ENCODE data around the gene CAMK2N2. TPM values are rescaled to one million over a fixed set of nuclear protein-coding genes. Genes with fewer than 3 reads are reported as not detected.

Gene CAMK2N2
- total and polyA plus RNA-seq, 2 of the 4 experiments (the other 2 are of a cell fraction) = 0.34 TPM; not detected in 1

DNA sequence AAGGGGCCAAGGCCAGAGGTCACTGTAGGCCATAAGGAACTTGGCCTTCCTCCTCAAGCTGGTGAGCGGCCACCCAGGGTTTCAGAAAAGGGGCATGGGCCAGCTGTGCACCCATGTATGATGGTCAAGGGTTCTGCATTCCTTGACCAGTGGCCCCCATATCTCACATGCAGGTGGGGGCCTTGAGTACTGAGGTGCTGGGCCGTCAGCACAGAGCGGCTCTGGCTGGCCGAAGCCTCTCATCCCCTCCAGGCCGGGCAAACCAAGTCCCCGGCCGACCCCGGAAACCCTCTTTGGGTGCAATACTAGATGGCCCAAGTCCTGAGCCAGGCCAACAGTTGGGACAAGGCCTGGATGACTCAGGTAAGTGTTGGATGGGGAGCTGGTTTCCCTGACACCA lies 22.1 kb downstream of the CAMK2N2 start:
- peaks cover 14% of the 10 kb centered on the region; the same call in 1 of the 2 replicates for H3K27me3 ChIP-seq (ENCODE audit: control insufficient read depth, insufficient read depth, low read length)
- H4K8ac ChIP-seq (ENCODE audit: low read depth in 2 of 2, low read length in 2 of 2) = no peak overlapping the region
- dilution Hi-C loops (cut with HindIII; ENCODE audit: low sequenced_read_pairs, unreplicated experiment) (no loop called here), in situ Hi-C loops (cut with MboI; ENCODE audit: low sequenced_read_pairs) (no loop called here), intact Hi-C loops (cut with micrococcal nuclease) (no loop called here)
- H3K23ac ChIP-seq (ENCODE audit: low read depth, low read length) = no peak overlapping the region
- H3K9me3 ChIP-seq (ENCODE audit: control insufficient read depth, insufficient read depth, low read length) = no peaks in the 10 kb centered on the region
- H3K9me1 ChIP-seq (ENCODE audit: insufficient read depth, low read length) = no peaks in the 10 kb centered on the region
- H3K4me1 ChIP-seq (ENCODE audit: control insufficient read depth, insufficient read depth, low read length) = no peaks in the 10 kb centered on the region
- DNase-seq = no peak
- POLR2A ChIA-PET (ENCODE audit: unreplicated experiment) = no interaction called here
- TF ChIP-seq BHLHE40 (IDR thresholded peaks at IDR 0.05; ENCODE audit: low read depth, low read length) = no peak
- TF ChIP-seq USF2 (IDR thresholded peaks at IDR 0.05; ENCODE audit: low read depth, low read length) = no peak
- TF ChIP-seq RCOR1 (IDR thresholded peaks at IDR 0.05; ENCODE audit: insufficient replicate concordance, low read length) = no peak
- TF ChIP-seq NFE2L2 (IDR thresholded peaks at IDR 0.05; ENCODE audit: low read depth, low read length) = no peak
- no peak for TF ChIP-seq CEBPB (IDR thresholded peaks at IDR 0.05; ENCODE audit: low read depth, low read length)
- no peak for TF ChIP-seq RAD21 (IDR thresholded peaks at IDR 0.05; ENCODE audit: low read length)
- no peak for TF ChIP-seq POLR2A (IDR thresholded peaks at IDR 0.05; ENCODE audit: low read depth, low read length)
- TF ChIP-seq ELK1 (IDR thresholded peaks at IDR 0.05; ENCODE audit: borderline replicate concordance, low read depth, low read length) = no peak
- TF ChIP-seq RFX5 (IDR thresholded peaks at IDR 0.05; ENCODE audit: low read depth, low read length) = no peak
- no peak for TF ChIP-seq SMC3 (IDR thresholded peaks at IDR 0.05; ENCODE audit: low read depth, low read length)
- TF ChIP-seq, protein P1, sequence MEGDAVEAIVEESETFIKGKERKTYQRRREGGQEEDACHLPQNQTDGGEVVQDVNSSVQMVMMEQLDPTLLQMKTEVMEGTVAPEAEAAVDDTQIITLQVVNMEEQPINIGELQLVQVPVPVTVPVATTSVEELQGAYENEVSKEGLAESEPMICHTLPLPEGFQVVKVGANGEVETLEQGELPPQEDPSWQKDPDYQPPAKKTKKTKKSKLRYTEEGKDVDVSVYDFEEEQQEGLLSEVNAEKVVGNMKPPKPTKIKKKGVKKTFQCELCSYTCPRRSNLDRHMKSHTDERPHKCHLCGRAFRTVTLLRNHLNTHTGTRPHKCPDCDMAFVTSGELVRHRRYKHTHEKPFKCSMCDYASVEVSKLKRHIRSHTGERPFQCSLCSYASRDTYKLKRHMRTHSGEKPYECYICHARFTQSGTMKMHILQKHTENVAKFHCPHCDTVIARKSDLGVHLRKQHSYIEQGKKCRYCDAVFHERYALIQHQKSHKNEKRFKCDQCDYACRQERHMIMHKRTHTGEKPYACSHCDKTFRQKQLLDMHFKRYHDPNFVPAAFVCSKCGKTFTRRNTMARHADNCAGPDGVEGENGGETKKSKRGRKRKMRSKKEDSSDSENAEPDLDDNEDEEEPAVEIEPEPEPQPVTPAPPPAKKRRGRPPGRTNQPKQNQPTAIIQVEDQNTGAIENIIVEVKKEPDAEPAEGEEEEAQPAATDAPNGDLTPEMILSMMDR (conservative IDR thresholded peaks at IDR 0.05; ENCODE audit: low read depth, low read length) = no peak
- TF ChIP-seq MAZ (IDR thresholded peaks at IDR 0.05; ENCODE audit: borderline replicate concordance, low read depth, low read length) = no peak
- no peak overlapping the region for H4K91ac ChIP-seq (ENCODE audit: insufficient read depth, low read depth, low read length)
- H2AFZ ChIP-seq (replicated peaks; ENCODE audit: low read length, poor library complexity) = no peak overlapping the region
- H3K9ac ChIP-seq (ENCODE audit: low read depth, low read length) = no peak overlapping the region
- no peak overlapping the region for H3K18ac ChIP-seq (ENCODE audit: low read depth, low read length)
- peaks cover 18% of the 10 kb centered on the region for H3K36me3 ChIP-seq (ENCODE audit: control insufficient read depth, insufficient read depth, low read length)
- no peak overlapping the region for H2BK15ac ChIP-seq (ENCODE audit: low read depth, low read length)
- no peak overlapping the region for H2AK9ac ChIP-seq (replicated peaks; ENCODE audit: low read depth, low read length, poor library complexity)
- H3K56ac ChIP-seq (ENCODE audit: extremely low read depth, insufficient read depth, low read length) = no peak overlapping the region
- no peak overlapping the region for H2BK120ac ChIP-seq (ENCODE audit: low read depth, low read length)
- H4K20me1 ChIP-seq (ENCODE audit: insufficient read depth, low read length) = peaks cover 14% of the 10 kb centered on the region
- no peak overlapping the region for H3K14ac ChIP-seq (replicated peaks; ENCODE audit: low read depth, low read length)
- H3K4me2 ChIP-seq (ENCODE audit: low read depth, low read length) = no peak overlapping the region
- 96% methylated on average over 4 of the region's 8 CpGs; no CpG with 5 or more reads in 1 of the 2 experiments for WGBS, 2 experiments (ENCODE audit: extremely low coverage in 2 of 2, insufficient read length in 1 of 2)
- CTCF ChIA-PET = interaction anchor here (3.1 kb wide), 1 partner anchor 12 kb away, joined by 10 read pairs; no protein-coding TSS in a partner anchor
- H4K5ac ChIP-seq (ENCODE audit: low read depth, low read length) = no peak overlapping the region
- H2AK5ac ChIP-seq (ENCODE audit: low read depth, low read length) = no peak overlapping the region
- H2BK20ac ChIP-seq (ENCODE audit: low read depth, low read length) = no peak overlapping the region
- no TSS peak for BruUV-seq (replicated peaks)
- no peak overlapping the region for H3K4ac ChIP-seq (ENCODE audit: low read depth, low read length)
- H3K27ac ChIP-seq (ENCODE audit: insufficient read depth, low read length) = no peak overlapping the region
- H2BK5ac ChIP-seq (ENCODE audit: low read depth, low read length, poor library complexity, severe bottlenecking) = no peak overlapping the region
- H3K4me3 ChIP-seq (ENCODE audit: insufficient read depth, low read depth, low read length) = no peak overlapping the region
- no peak for ATAC-seq (ENCODE audit: low read depth)
- no peaks in the 10 kb centered on the region for H3K79me1 ChIP-seq (ENCODE audit: low read depth in 1 of 2, low read length in 2 of 2)

Data from IMR-90 (cell line).